GM21360 (cell line): ENCODE results near the gene HERC6.
"Not testable (repeated sequence)": the region's sequence is repeated elsewhere in the genome, so short reads cannot be mapped to it uniquely, and the experiment has no call there.

Source experiments
- ATAC-seq: cut with Tn5 transposase; IDR thresholded peaks from one replicate; pipeline ENCODE4 v1.9.1; 2021; ENCODE audit warnings: mild to moderate bottlenecking, moderate library complexity; ENCODE audit not compliant: unreplicated experiment

The HERC6 gene

GRCh38 chr4:88443486-88443885 lies 64.8 kb downstream of the HERC6 start:
- ATAC-seq, result no peak

GRCh38 chr4:88445252-88445651 lies 66.6 kb downstream of the HERC6 start:
- no peak for ATAC-seq

GRCh38 chr4:88446124-88446523 lies 67.5 kb downstream of the HERC6 start:
- no peak for ATAC-seq

- no peak for ATAC-seq
Measured at GRCh38 chr4:88447371-88448095, 68.9 kb downstream of the HERC6 start.

GRCh38 chr4:88448211-88448765 lies 69.6 kb downstream of the HERC6 start:
- not testable (repeated sequence) for ATAC-seq

- ATAC-seq, result no peak
Measured at GRCh38 chr4:88448889-88449288, 70.2 kb downstream of the HERC6 start.

- no peak for ATAC-seq
Measured at GRCh38 chr4:88449290-88449689, 70.6 kb downstream of the HERC6 start.

GRCh38 chr4:88451205-88451604 lies 72.6 kb downstream of the HERC6 start:
- no peak for ATAC-seq

GRCh38 chr4:88452912-88453311 lies 74.3 kb downstream of the HERC6 start:
- ATAC-seq, result no peak

- ATAC-seq, result peak; percentile 92
Measured at GRCh38 chr4:88456670-88457306, 78.1 kb downstream of the HERC6 start, which contains the start of gene HERC5. Gene HERC5 (plus strand): TSS chr4:88457119. CDS start chr4:88457270, 151 bp downstream.

- ATAC-seq, result peak; percentile 43
Measured at GRCh38 chr4:88457307-88458103, 78.9 kb downstream of the HERC6 start.

GRCh38 chr4:88458104-88458740 lies 79.6 kb downstream of the HERC6 start:
- no peak for ATAC-seq

- no peak for ATAC-seq
Measured at GRCh38 chr4:88465653-88466192, 87.1 kb downstream of the HERC6 start.

GRCh38 chr4:88467392-88467791 lies 88.7 kb downstream of the HERC6 start:
- no peak for ATAC-seq

- ATAC-seq, result no peak
Measured at GRCh38 chr4:88477229-88477860, 98.7 kb downstream of the HERC6 start.

GRCh38 chr4:88478247-88478646 lies 99.6 kb downstream of the HERC6 start:
- ATAC-seq, result no peak

GRCh38 chr4:88481537-88481936 lies 102.9 kb downstream of the HERC6 start:
- no peak for ATAC-seq

GRCh38 chr4:88489100-88489761 lies 110.6 kb downstream of the HERC6 start:
- ATAC-seq, result no peak
